Pancreas (tissue), 10 donors: ENCODE measurements around the gene ZMYM4. TPM values are rescaled to one million over a fixed set of nuclear protein-coding genes. Genes with fewer than 3 reads are reported as not detected.

Source experiments
- ATAC-seq, 4 donors: fragments of 200-7000 bp; cut with Tn5 transposase; one replicate each; pipeline versions ENCODE4 v1.8.0 to v1.9.1; 2020; ENCODE audit warnings: mild to moderate bottlenecking in 4 of 4, moderate library complexity in 4 of 4
- DNase-seq, 6 donors: peaks; one replicate each; pipeline ENCODE4 v3.0.0-alpha.2; 2020
- FAIRE-seq: peaks from 2 replicates; lab custom pipeline; 2012; peaks lifted over from hg19 to GRCh38; lab: Jason Lieb, UNC
- H3K27ac ChIP-seq, 4 donors: fragments of 200-600 bp; sonication (generic); 1 replicate in 3 of 4; 2 replicates in 1 of 4; pipeline versions ENCODE4 v1.5.0 to v1.8.0; 2020
- H3K27me3 ChIP-seq, 4 donors: fragments of 200-600 bp; one replicate each; pipeline ENCODE4 v1.8.0; 2021
- H3K36me3 ChIP-seq, 3 donors: fragments of 200-600 bp; sonication (generic) in 1 of 3; one replicate each; pipeline versions ENCODE4 v1.5.0 to v1.8.0; 2020 to 2021
- H3K4me1 ChIP-seq, 3 donors: fragments of 200-600 bp; one replicate each; pipeline ENCODE4 v1.8.0; 2021
- H3K4me3 ChIP-seq, 4 donors: fragments of 200-600 bp; sonication (generic) in 2 of 4; one replicate each; pipeline versions ENCODE4 v1.5.0 to v1.8.0; 2020 to 2021
- H3K9me3 ChIP-seq, 4 donors: fragments of 200-600 bp; one replicate each; pipeline ENCODE4 v1.8.0; 2021
- CTCF ChIP-seq, 4 donors: fragments of 200-600 bp; sonication (generic) in 3 of 4; IDR thresholded peaks; one replicate each; pipeline versions ENCODE4 v1.5.0 to v1.8.0; 2021; ENCODE audit warnings: antibody characterized with exemption in 4 of 4
- WGBS, 2 donors: extraction: QIAGEN DNeasy Blood & Tissue Kit; methylation state at CpG; one replicate each; pipeline ENCODE4 v1.1.7; 2013; 5-methylcytosine and 5-hydroxymethylcytosine counted together
- intact Hi-C, 3 donors: fragments of 100-400 bp; cut with DNase I; formaldehyde crosslinking; loops; one replicate each; pipeline versions ENCODE4 v1.11.1 to v1.14.2; 2022
- polyA plus RNA-seq, 2 donors: library from polyadenylated mRNA; stranded (reverse); fragments of 200-250 nt; gene quantifications; one replicate each; pipeline ENCODE4 v1.2.3, GENCODE V29; 2013
- total RNA-seq, 6 donors: library from RNA; stranded (reverse); fragmentation: NEBNext Ultra II Directional in 4 of 6; extraction: Animal tissue kit (Norgen Biotek cat#: 25700) in 4 of 6; gene quantifications; one replicate each; pipeline versions ENCODE4 v1.2.1 to v1.2.4, GENCODE V29; 2021 to 2023
- donor health status: healthy with polysubstance abuse.
- donor health status: DM: no; HTN: no; CAD: no; lungs with moderate emphysema.
- donor health status: DM: no; HTN: no; CAD: no.
- donor health status: control.
- donor health status: control.
- donor health status: Bipolar disorder and iron deficiency.
- donor health status: DM: yes; HTN: yes; CAD: no.
- donor health status: DM: no; HTN: no; CAD: no.
- donor health status: DM: no; HTN: no; CAD: no.
- donor health status: DM: yes; HTN: yes; CAD: no.

The ZMYM4 gene
- total and polyA plus RNA-seq, 8 donors, result 10.5 to 31.1 (median 17.8) TPM

- H3K27ac ChIP-seq, result no peak overlapping the region
- intact Hi-C loops, result loop anchor here in 1 of 3 donors (10.0 kb wide), 1 partner anchor 278 kb away; no protein-coding TSS in a partner anchor
- H3K36me3 ChIP-seq, result peaks cover 0 to 51% (median 9%) of the 10 kb centered on the region in 3 donors
- FAIRE-seq (no peak), ATAC-seq (no peak), DNase-seq (no peak)
- TF ChIP-seq CTCF (IDR thresholded peaks at IDR 0.05), result no peak
- H3K9me3 ChIP-seq, result no peaks in the 10 kb centered on the region
- no peaks in the 10 kb centered on the region for H3K27me3 ChIP-seq
- H3K4me3 ChIP-seq, result no peak overlapping the region
- H3K4me1 ChIP-seq, result peaks cover 19 to 33% (median 20%) of the 10 kb centered on the region in 3 donors
These were observed 178.8 kb downstream of the ZMYM4 start for GRCh38 chr1:35447278-35447677.

- no peak for FAIRE-seq
- H3K27ac ChIP-seq, result peak overlapping the region in 3 of 4 donors; percentile 15 to 51 (median 51)
These were observed 179.9 kb downstream of the ZMYM4 start for GRCh38 chr1:35448344-35448801.

DNA sequence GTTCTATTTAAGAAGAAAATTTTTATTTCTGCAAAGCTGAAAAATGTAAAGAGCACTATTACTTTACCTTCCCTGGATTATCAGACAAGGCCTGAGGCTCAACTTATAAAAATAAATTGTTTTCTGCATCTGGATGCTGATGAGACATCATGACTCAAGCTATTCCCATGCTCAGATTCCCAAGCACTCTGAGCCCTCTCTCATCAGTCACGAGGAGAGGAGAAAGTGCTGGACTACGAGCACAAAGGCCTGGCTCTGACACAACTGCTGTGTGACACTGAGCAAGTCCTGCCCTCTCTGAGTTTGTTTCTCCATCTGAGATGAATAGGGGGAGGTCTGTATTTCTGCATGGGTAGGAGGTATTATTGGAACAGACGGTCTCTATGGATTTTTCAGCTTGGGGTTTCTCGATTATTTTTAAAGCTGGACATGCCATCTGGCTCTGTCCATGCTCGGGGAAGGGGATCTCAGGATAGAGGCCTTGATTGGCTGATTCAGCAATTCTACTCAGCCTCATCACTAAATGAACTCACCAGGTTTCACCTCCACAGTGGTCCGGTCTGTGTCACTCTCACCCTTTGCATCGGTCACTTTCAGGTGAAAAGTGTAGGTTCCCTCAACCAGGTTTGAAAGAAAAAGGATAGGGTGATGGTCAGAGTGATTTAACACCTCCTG lies 181.0 kb downstream of the ZMYM4 start:
- no peak for FAIRE-seq
- peaks cover 22 to 52% (median 37%) of the 10 kb centered on the region in 3 donors for H3K4me1 ChIP-seq
- TF ChIP-seq CTCF (IDR thresholded peaks at IDR 0.05), result no peak
- no peak overlapping the region for H3K4me3 ChIP-seq
- peak overlapping the region in 1 of 4 donors; percentile 20 for H3K27ac ChIP-seq
- intact Hi-C loops, result loop anchor here in 2 of 3 donors (5.0 to 10.0 kb wide), 2 partner anchors 113 to 275 kb away; no protein-coding TSS in a partner anchor
- 85 to 86% methylated on average over 7 of the region's 7 CpGs for whole genome bisulfite sequencing, 2 donors
- no peak for DNase-seq
- ATAC-seq, result no peak
- no peaks in the 10 kb centered on the region for H3K9me3 ChIP-seq
- H3K36me3 ChIP-seq, result peaks cover 0 to 31% (median 14%) of the 10 kb centered on the region in 3 donors
- no peaks in the 10 kb centered on the region for H3K27me3 ChIP-seq

More at GRCh38 chr1:35448344-35448801, 179.9 kb downstream of the ZMYM4 start:
- 29 to 30% methylated on average over 3 of the region's 3 CpGs for WGBS, 2 donors
- intact Hi-C loops, result loop anchor here in 1 of 3 donors (10.0 kb wide), 1 partner anchor 276 kb away; no protein-coding TSS in a partner anchor
- TF ChIP-seq CTCF (IDR thresholded peaks at IDR 0.05), result no peak
- Histone ChIP-seq H3K4me1 (peaks cover 22 to 44% (median 31%) of the 10 kb centered on the region in 3 donors), H3K36me3 (peaks cover 0 to 40% (median 9%) of the 10 kb centered on the region in 3 donors), H3K27me3 (no peaks in the 10 kb centered on the region), H3K9me3 (no peaks in the 10 kb centered on the region), H3K4me3 (no peak overlapping the region)
- ATAC-seq (peak; percentile 76 to 88 (median 82)), DNase-seq (peak in 4 of 6 donors; percentile 43 to 78 (median 65))

GRCh38 chr1:35451125-35451528 lies 182.6 kb downstream of the ZMYM4 start:
- Histone ChIP-seq H3K27ac (no peak overlapping the region), H3K4me3 (no peak overlapping the region), H3K9me3 (no peaks in the 10 kb centered on the region), H3K4me1 (peaks cover 29 to 61% (median 39%) of the 10 kb centered on the region in 3 donors), H3K27me3 (no peaks in the 10 kb centered on the region), H3K36me3 (peaks cover 0 to 25% (median 16%) of the 10 kb centered on the region in 3 donors)
- ATAC-seq, result peak; percentile 66 to 89 (median 84)
- peak; percentile 61 to 76 (median 73) for TF ChIP-seq CTCF (IDR thresholded peaks at IDR 0.05)
- 2% methylated on average over 3 of the region's 3 CpGs for WGBS, 2 donors
- FAIRE-seq, result peak; percentile 70
- intact Hi-C loops, result loop anchor here in 2 of 3 donors (5.0 kb wide), 1 partner anchor 111 kb away; no protein-coding TSS in a partner anchor
- DNase-seq, result peak; percentile 74 to 92 (median 86)
